ENCODE results near the gene MTHFSD. TPM values are rescaled to one million over a fixed set of nuclear protein-coding genes. Genes with fewer than 3 reads are reported as not detected.

The MTHFSD gene
- total and polyA plus RNA-seq, 9 donors = 9.9 to 15.4 (median 12.3) TPM

- 6% methylated on average over 13 of the region's 27 CpGs for WGBS (ENCODE audit: insufficient coverage)
- H3K27me3 ChIP-seq (ENCODE audit: control insufficient read depth, insufficient read depth, low read length) = peaks cover 96% of the 10 kb centered on the region
- H3K4me1 ChIP-seq (ENCODE audit: control insufficient read depth, insufficient read depth, low read length) = peaks cover 19% of the 10 kb centered on the region
- H3K4me3 ChIP-seq (ENCODE audit: low read length) = no peak overlapping the region
- no peaks in the 10 kb centered on the region for H3K36me3 ChIP-seq (ENCODE audit: control insufficient read depth, insufficient read depth, low read length)
- no peak overlapping the region for H3K27ac ChIP-seq (ENCODE audit: low read length)
- H3K9me3 ChIP-seq (replicated peaks; ENCODE audit: control insufficient read depth, low read depth, low read length) = no peaks in the 10 kb centered on the region
- no peak for DNase-seq
Measured at GRCh38 chr16:86505899-86506864, 48.9 kb downstream of the MTHFSD start.

GRCh38 chr16:86505185-86505898 is 49.7 kb downstream of the MTHFSD start:
- DNase-seq = no peak
- Histone ChIP-seq H3K36me3 (ENCODE audit: control insufficient read depth, insufficient read depth, low read length) (no peaks in the 10 kb centered on the region), H3K4me3 (ENCODE audit: low read length) (no peak overlapping the region), H3K4me1 (ENCODE audit: control insufficient read depth, insufficient read depth, low read length) (peaks cover 14% of the 10 kb centered on the region), H3K27me3 (ENCODE audit: control insufficient read depth, insufficient read depth, low read length) (peaks cover 97% of the 10 kb centered on the region), H3K27ac (ENCODE audit: low read length) (no peak overlapping the region), H3K9me3 (replicated peaks; ENCODE audit: control insufficient read depth, low read depth, low read length) (no peaks in the 10 kb centered on the region)
- 1% methylated on average over 45 of the region's 67 CpGs for WGBS (ENCODE audit: insufficient coverage)

GRCh38 chr16:86504315-86505184 is 50.5 kb downstream of the MTHFSD start:
- no peaks in the 10 kb centered on the region for H3K36me3 ChIP-seq (ENCODE audit: control insufficient read depth, insufficient read depth, low read length)
- H3K9me3 ChIP-seq (replicated peaks; ENCODE audit: control insufficient read depth, low read depth, low read length) = no peaks in the 10 kb centered on the region
- 5% methylated on average over 22 of the region's 27 CpGs for WGBS (ENCODE audit: insufficient coverage)
- H3K27me3 ChIP-seq (ENCODE audit: control insufficient read depth, insufficient read depth, low read length) = peaks cover 98% of the 10 kb centered on the region
- H3K4me1 ChIP-seq (ENCODE audit: control insufficient read depth, insufficient read depth, low read length) = peaks cover 9% of the 10 kb centered on the region
- no peak for DNase-seq
- no peak overlapping the region for H3K4me3 ChIP-seq (ENCODE audit: low read length)
- no peak overlapping the region for H3K27ac ChIP-seq (ENCODE audit: low read length)

- no peak for DNase-seq
- 0% methylated on average over 1 of the region's 6 CpGs for WGBS (ENCODE audit: insufficient coverage)
- H3K36me3 ChIP-seq (ENCODE audit: control insufficient read depth, insufficient read depth, low read length) = no peaks in the 10 kb centered on the region
- peaks cover 5% of the 10 kb centered on the region for H3K4me1 ChIP-seq (ENCODE audit: control insufficient read depth, insufficient read depth, low read length)
- H3K9me3 ChIP-seq (replicated peaks; ENCODE audit: control insufficient read depth, low read depth, low read length) = no peaks in the 10 kb centered on the region
- peaks cover 97% of the 10 kb centered on the region for H3K27me3 ChIP-seq (ENCODE audit: control insufficient read depth, insufficient read depth, low read length)
- H3K4me3 ChIP-seq (ENCODE audit: low read length) = no peak overlapping the region
- H3K27ac ChIP-seq (ENCODE audit: low read length) = no peak overlapping the region
Measured at GRCh38 chr16:86503830-86504229, 51.2 kb downstream of the MTHFSD start.

GRCh38 chr16:86502856-86503748 is 51.9 kb downstream of the MTHFSD start:
- no peaks in the 10 kb centered on the region for H3K36me3 ChIP-seq (ENCODE audit: control insufficient read depth, insufficient read depth, low read length)
- H3K9me3 ChIP-seq (replicated peaks; ENCODE audit: control insufficient read depth, low read depth, low read length) = no peaks in the 10 kb centered on the region
- no peak for DNase-seq
- WGBS (ENCODE audit: insufficient coverage) = 8% methylated on average over 20 of the region's 22 CpGs
- peaks cover 97% of the 10 kb centered on the region for H3K27me3 ChIP-seq (ENCODE audit: control insufficient read depth, insufficient read depth, low read length)
- peaks cover 3% of the 10 kb centered on the region for H3K4me1 ChIP-seq (ENCODE audit: control insufficient read depth, insufficient read depth, low read length)
- H3K4me3 ChIP-seq (ENCODE audit: low read length) = no peak overlapping the region
- no peak overlapping the region for H3K27ac ChIP-seq (ENCODE audit: low read length)

- H3K9me3 ChIP-seq (replicated peaks; ENCODE audit: control insufficient read depth, low read depth, low read length) = no peaks in the 10 kb centered on the region
- peaks cover 3% of the 10 kb centered on the region for H3K4me1 ChIP-seq (ENCODE audit: control insufficient read depth, insufficient read depth, low read length)
- WGBS (ENCODE audit: insufficient coverage) = 11% methylated on average over 13 of the region's 19 CpGs
- H3K36me3 ChIP-seq (ENCODE audit: control insufficient read depth, insufficient read depth, low read length) = no peaks in the 10 kb centered on the region
- DNase-seq = no peak
- H3K4me3 ChIP-seq (ENCODE audit: low read length) = no peak overlapping the region
- H3K27ac ChIP-seq (ENCODE audit: low read length) = no peak overlapping the region
- H3K27me3 ChIP-seq (ENCODE audit: control insufficient read depth, insufficient read depth, low read length) = peaks cover 97% of the 10 kb centered on the region
Measured at GRCh38 chr16:86501989-86502855, 52.8 kb downstream of the MTHFSD start.

GRCh38 chr16:86500708-86501510 is 54.1 kb downstream of the MTHFSD start:
- Histone ChIP-seq H3K4me3 (ENCODE audit: low read length) (no peak overlapping the region), H3K36me3 (ENCODE audit: control insufficient read depth, insufficient read depth, low read length) (no peaks in the 10 kb centered on the region), H3K27ac (ENCODE audit: low read length) (no peak overlapping the region), H3K9me3 (replicated peaks; ENCODE audit: control insufficient read depth, low read depth, low read length) (no peaks in the 10 kb centered on the region), H3K4me1 (ENCODE audit: control insufficient read depth, insufficient read depth, low read length) (peaks cover 3% of the 10 kb centered on the region), H3K27me3 (ENCODE audit: control insufficient read depth, insufficient read depth, low read length) (peaks cover 97% of the 10 kb centered on the region)
- no peak for DNase-seq
- WGBS (ENCODE audit: insufficient coverage) = 7% methylated on average over 11 of the region's 13 CpGs

Data from muscle of leg (tissue), 11 donors.